NK-92 treated with Interleukin-12 subunit alpha and Interleukin-12 subunit beta, amount 100 ng/mL, for 24 hours (cell line): Measurements from ENCODE around the gene C6orf89.

Experiments
- DNase-seq: peaks from one replicate; lab custom pipeline; 2025; lab: John Stamatoyannopoulos, UW

C6orf89 gene

GRCh38 chr6:36968266-36968977, 82.7 kb downstream of the C6orf89 start:
- DNase-seq: no peak

- DNase-seq: no peak
Observed at GRCh38 chr6:36969240-36969691, 83.5 kb downstream of the C6orf89 start.

- DNase-seq: no peak
Observed at GRCh38 chr6:36969988-36970891, 84.5 kb downstream of the C6orf89 start.

GRCh38 chr6:36970892-36971842, 85.4 kb downstream of the C6orf89 start:
- DNase-seq: no peak

- no peak for DNase-seq
Observed at GRCh38 chr6:36971921-36972673, 86.3 kb downstream of the C6orf89 start.

GRCh38 chr6:36973190-36973589, 87.4 kb downstream of the C6orf89 start:
- no peak for DNase-seq

GRCh38 chr6:36973647-36974046, 87.9 kb downstream of the C6orf89 start:
- no peak for DNase-seq

- DNase-seq: no peak
Observed at GRCh38 chr6:36975231-36976006, 89.7 kb downstream of the C6orf89 start.

- DNase-seq: no peak
Observed at GRCh38 chr6:36976007-36976264, 90.2 kb downstream of the C6orf89 start.

- no peak for DNase-seq
Observed at GRCh38 chr6:36976509-36976908, 90.8 kb downstream of the C6orf89 start.

GRCh38 chr6:36976931-36977330, 91.2 kb downstream of the C6orf89 start:
- DNase-seq: no peak

- DNase-seq: no peak
Observed at GRCh38 chr6:36977470-36977941, 91.8 kb downstream of the C6orf89 start.
